ENCODE data around the gene ATP2B3.

The ATP2B3 gene

DNA sequence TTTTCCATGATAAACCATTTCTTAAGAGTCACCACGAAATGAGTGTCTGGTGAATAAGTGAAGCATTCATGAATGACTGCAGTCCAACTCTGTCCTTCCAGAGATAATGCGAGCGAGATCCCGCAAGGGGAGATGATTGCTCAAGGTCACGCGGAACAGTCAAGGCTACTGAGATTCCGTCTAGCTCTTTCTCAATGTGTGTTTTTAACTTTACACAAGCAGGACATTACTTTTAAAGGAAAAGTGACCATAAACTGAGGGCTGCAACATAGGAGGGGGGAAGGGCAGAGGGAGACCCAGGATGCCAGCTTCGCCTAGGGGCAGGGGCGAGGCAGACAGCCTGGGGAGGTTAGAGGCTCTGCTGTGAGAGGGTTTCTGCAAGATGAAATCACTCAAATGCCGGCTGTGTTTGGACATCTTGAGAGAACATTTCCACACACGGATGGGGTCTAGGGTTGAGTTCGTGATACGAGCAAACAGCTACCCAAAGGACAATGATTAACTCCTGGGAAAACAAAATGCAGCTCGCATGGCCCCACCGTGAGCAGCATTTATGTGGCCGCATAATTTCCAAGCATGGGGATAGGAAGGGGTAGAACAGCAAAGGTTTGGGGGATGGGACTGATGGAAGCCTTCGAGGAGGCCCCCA, 105.3 kb downstream of the ATP2B3 start:
- DNase-seq = no peak

DNA sequence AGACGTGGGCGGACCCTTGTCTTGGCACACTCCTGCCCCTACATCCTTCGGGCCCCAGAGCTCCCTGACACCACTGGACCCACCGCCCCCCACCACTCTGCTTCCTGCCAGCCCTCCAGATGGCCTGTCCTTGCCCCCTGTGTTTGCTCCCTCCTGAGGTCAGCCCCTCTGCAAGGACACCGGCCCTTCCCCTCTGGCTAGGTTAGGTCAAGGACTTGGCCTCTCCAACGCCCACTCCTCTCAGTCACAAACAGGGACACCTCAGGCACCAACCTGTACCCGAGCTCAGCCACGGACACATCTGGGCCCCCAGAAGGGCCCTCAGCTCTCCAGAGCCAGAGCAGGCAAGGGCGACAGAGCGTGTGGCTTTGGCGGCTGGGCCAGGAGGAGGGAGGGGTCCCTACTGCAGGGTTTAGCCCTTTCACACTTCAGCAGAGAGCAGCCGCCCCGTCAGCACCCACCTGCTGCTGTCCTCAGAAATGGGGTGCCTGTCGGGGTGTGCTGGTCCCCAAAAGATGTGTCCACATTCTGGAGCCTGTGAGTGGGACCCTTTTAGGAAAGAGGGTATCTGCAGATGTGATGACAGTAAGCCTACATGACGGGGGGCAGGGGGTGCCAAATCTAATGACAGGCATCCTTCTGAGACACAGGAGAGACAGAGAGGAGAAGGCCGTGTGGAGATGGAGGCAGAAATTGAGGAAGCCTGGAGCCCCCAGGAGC, 106.0 kb downstream of the ATP2B3 start:
- DNase-seq = no peak

DNA sequence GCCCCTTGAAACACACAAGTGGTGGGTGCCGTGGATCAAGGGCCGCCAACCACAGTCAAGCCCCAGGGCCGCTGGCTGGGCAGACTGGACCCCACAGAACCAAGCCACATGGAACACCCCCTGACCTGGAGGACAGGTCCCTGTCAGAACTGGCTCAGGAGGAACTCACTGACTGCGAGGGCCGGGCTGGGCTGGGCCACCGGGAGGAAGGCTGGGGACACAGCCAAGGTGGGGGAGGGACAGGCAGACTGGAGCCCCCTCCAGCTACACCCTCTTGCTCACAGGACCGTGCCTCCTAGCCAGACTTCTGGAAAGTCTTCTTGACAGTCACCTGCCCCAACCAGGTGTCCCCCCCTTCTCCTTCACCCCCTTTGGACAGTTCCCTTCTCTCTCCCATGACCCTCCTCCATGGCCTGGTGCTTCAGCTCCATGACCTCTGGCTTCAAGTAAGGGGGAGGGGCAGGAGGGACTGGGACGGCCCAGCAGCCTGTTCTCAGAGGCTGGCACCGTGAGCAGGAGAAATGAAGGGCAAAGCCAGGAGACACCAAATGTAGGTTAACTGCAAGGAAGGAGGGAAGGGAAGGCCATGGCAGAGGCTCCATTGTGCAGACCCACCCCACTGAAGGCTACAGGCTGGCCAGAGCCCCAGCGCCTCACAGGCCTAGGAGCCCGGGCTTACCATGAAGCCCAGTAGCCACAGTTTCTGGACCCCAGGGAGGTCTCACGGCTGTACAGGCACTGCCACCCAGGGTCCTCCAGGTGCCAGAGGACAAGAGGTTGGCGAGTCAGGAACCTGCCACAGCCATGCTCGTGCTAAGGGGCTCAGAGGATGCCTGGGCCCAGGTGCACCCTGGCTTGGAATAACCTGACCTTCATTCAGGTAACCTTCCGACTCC, 107.0 kb downstream of the ATP2B3 start:
- DNase-seq = no peak

DNA sequence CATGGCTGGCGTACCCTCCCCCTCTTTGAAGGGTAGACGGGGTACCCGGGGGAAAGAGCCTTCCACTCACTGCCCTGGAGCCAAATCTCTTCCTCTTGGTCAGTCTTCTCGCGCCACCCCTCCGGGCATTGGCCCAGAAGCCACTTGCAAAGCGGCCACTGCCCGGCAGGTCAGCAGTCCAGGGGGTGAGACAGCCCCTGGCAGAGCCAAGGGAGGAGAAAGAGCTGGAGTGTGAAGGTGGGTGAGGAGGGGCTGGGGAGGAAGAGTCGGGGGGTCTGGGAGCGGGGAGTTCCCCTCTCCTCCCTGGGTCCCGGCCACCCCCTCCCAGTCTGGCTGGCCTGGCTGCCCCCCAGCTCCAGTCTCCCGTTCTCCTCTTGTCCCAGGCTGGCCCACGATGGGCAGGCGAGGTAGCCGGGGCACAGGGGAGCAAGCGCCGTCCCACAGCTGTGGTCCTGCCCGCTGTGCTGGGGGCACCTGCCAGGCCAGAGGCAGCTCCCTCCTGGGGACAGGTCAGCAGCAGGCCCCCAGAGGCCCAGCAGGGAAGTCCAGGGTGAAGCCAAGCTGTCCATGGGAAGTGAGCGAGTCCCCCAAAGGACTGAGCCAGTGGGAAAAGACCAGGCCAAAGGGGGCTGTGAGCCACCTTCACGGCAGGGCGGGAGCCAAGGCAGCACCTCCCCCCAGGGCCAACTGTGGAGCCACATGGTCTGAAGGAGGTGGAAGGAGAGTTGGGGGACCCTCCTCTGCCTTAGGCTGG, 108.0 kb downstream of the ATP2B3 start:
- no peak for DNase-seq

DNA sequence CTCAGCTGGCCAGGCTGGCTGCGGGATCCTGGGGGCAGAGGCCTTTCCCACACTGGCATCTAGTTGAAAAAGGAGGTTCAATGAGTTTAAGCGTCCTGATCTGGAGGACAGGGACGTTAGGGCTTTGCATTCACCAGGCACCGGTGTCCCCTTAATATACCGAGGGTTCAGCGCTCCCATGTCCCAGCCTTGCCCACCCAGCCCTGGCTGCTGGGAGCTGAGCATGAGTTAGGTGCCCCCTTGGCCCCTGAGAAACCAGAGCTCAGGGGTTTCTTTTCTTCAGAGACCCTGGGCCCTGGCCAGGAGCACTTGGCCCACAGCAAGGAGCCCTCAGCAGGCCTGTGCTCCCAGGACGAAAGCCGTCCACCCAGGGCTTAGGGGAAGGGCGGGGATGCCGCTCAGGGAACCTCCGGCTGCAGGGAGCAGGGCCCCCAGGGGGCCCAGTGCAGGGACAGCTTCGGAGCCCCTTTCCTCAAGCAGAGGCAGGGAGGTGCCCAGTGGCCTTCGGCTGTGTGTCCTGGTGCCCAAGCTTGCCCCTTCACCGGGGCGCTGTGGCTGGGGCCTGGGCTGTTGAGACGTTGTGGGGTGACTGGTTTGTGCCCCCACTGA, 108.7 kb downstream of the ATP2B3 start:
- DNase-seq = no peak

DNA sequence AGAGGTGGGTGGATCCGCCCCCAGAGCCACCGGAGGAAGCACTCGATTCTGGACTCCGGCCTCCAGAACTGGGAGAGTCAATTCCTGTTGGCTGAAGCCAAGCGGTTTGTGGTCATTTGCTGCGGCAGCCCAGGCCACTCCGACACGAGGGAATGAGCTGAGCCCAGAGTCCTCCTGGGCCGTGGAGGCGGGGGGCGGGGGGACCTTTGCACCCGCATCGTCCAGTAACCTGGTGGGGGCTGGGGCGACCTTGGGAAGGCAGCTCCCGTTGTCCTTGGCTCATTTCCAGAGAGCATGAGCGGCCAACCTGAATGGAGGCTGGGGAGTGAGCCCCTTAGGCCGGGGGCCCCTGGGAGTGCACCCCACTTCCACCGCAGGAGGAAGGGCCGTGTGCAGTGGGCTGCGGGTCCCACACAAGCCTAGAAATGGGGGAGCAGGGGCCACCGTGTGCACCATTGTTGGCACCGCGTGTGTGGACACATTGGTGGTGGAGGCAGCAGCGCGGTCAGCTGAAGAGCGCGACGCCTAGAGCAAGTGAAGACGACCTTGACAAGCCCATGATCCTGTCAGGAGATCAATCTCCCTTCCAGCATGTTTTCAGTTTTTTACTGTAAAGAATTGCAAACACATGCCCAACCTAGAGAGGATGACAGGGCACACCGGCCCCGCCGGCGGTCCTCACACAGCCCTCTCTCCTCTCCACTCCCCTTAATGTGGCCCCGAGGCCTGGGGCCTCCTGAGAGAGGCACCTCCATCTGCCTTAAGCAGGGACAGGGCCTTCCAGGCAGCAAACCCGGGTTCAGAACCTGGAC, 109.6 kb downstream of the ATP2B3 start:
- no peak for DNase-seq

DNA sequence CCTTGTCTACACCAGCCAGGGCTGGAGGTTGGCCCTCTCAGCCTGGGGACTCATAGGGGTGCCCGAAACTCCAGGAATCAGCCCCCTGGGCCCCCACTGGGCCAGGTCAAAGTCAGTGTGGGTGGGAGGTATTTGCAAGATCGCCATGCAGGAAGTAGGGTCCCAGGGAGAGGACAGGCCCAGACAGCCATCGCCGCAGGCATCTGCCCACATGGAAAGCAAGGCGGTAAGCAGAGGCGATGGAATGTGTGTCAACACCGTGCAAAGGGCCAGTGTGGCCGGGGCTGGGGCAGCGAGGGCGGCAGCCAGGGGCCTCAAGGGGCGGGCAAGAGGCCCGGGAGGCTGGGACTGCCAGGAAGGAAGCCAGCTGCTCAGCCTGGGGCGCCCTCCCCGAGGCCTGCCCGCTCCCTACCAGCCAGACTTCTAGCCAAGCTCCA, 110.3 kb downstream of the ATP2B3 start:
- DNase-seq = peak in 1 of 3 experiments; percentile 51

DNA sequence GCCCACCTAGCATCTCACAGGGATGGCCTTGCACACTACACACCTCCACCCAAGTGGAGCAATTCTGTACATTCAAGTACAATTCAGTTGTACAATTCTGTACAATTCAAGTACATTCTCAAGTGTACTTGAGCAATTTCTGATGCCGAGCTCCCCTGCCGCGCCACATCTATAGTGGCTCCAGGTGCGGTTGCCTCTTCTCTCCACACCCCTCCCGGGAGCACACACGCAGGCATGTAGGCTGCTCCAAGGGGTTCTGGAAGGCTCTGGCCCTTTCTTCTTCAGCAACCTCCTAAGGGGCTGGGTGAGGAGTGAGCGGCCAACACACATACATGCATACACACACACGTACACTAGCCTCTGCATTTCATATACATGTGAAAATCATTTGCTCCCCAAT, 110.7 kb downstream of the ATP2B3 start:
- peak; percentile 51 to 95 (median 82) for DNase-seq

DNA sequence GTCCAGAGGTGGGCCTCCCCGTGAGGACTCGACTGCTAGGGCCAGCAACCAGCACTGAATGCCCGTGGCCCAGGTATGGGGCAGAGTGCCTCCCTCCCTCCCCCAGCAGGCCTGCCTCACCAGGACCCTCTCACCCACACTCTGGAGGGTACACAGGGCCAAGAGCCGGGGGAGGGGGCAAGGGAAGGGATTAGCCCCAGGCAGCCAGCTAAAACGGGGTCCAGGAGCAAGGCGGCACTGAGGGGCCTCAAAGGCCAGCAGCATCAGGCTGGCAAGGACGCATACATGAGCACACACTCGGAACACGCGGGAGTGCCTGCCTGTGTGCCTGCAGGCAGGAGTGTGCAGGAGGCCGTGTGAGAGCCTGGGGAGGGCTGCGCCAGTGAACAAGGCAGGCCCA, 111.2 kb downstream of the ATP2B3 start:
- DNase-seq = no peak

DNA sequence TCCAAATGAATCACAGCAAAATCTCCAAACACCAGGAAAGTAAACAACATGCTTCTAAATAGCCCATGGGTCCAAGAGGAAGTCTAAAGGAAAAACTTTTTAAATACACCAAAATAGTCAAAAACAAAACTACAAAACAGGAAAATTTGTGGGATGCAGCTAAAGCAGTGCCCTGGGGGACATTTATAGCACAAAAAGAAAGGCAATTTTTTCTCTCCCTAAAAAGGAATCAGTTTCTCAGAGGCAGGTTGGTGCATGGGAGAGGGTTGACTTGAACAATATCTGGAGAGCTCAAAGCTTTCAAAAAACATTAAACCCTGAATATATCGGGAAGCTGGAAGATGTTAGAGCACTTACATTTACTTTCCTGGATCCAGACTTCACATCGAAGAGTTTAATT, 113.9 kb downstream of the ATP2B3 start:
- no peak for DNase-seq

DNA sequence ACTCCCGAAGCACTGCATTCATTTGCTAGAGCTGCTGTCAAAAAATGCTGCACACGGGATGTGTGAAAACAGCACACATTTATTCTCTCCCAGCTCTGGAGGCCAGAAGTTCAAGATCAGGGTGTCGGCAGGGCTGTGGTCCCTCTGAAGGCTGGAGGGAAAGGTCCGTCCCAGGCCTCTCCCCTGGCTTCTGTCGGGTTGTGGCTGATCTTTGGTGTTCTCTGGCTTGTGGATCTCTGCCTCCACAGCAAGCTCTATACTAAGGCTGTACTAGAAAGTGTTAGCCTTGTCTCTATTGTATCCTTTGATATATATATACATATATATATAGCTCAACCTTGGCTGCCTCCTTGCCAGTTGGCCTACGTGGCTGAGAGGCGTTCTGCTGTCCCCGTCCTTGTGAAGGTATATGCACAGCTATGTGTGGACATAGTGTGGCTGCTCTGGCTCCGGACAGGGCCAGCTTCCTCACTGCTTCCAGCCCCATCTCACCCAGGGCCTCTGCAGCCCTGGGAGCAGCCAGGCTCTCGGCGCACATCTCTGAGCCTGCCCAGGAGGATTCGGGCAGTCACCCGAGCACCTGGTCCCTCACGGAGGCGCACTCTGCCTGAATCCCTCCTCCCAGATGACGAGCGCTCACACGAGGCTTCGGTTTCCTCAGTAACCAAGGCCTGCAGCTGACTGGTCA, 114.6 kb downstream of the ATP2B3 start:
- no peak for DNase-seq

Data from NCI-H1417 (cell line).